Measurements from ENCODE around the gene RAB3B. TPM values are rescaled to one million over a fixed set of nuclear protein-coding genes. Genes with fewer than 3 reads are reported as not detected.
"Not testable (repeated sequence)": the region's sequence is repeated elsewhere in the genome, so short reads cannot be mapped to it uniquely, and the experiment has no call there.

Gene RAB3B
- total RNA-seq, 1 donor from 2014 or later, result 3.4 TPM

- TF ChIP-seq, protein P1, sequence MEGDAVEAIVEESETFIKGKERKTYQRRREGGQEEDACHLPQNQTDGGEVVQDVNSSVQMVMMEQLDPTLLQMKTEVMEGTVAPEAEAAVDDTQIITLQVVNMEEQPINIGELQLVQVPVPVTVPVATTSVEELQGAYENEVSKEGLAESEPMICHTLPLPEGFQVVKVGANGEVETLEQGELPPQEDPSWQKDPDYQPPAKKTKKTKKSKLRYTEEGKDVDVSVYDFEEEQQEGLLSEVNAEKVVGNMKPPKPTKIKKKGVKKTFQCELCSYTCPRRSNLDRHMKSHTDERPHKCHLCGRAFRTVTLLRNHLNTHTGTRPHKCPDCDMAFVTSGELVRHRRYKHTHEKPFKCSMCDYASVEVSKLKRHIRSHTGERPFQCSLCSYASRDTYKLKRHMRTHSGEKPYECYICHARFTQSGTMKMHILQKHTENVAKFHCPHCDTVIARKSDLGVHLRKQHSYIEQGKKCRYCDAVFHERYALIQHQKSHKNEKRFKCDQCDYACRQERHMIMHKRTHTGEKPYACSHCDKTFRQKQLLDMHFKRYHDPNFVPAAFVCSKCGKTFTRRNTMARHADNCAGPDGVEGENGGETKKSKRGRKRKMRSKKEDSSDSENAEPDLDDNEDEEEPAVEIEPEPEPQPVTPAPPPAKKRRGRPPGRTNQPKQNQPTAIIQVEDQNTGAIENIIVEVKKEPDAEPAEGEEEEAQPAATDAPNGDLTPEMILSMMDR (IDR thresholded peaks at IDR 0.05; ENCODE audit: insufficient read depth, low read length, severe bottlenecking), result no peak
- Histone ChIP-seq H3K4me3 (ENCODE audit: low read depth, low read length) (no peak overlapping the region), H3K36me3 (ENCODE audit: control insufficient read depth, insufficient read depth, low read length) (peaks cover 2% of the 10 kb centered on the region), H3K27me3 (ENCODE audit: control insufficient read depth, insufficient read depth, low read length) (no peaks in the 10 kb centered on the region)
- no peak for FAIRE-seq
- DNase-seq (ENCODE audit: low read depth), result no peak
These were observed 114.7 kb downstream of the RAB3B start for GRCh38 chr1:51875836-51876235.

DNA sequence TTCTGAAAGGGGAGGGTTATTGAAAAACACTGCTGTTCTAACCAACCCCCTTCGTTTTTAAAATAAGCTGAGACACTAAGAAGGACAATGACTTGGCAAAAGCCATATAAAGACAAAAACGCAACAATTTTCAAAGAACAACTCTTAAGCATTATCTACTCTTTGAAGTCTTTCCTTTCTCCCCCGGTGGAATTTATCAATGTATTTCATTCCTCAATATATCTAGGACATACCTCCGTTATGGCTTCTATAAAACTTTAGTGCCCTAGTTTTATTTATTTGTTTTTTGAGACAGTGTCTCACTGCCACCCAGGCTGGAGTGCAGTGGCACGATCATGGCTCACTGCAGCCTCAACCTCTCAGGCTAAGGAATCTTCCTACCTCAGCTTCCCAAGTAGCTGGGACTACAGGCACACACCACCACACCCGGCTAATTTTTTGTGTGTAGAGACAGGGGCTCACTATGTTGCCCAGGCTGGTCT is 115.2 kb downstream of the RAB3B start:
- Histone ChIP-seq H3K27me3 (ENCODE audit: control insufficient read depth, insufficient read depth, low read length) (no peaks in the 10 kb centered on the region), H3K4me3 (ENCODE audit: low read depth, low read length) (no peak overlapping the region), H3K36me3 (ENCODE audit: control insufficient read depth, insufficient read depth, low read length) (peaks cover 2% of the 10 kb centered on the region)
- TF ChIP-seq, protein P1 (IDR thresholded peaks at IDR 0.05; ENCODE audit: insufficient read depth, low read length, severe bottlenecking), result no peak
- DNase-seq (ENCODE audit: low read depth) (no peak), FAIRE-seq (no peak)

- H3K36me3 ChIP-seq (ENCODE audit: control insufficient read depth, insufficient read depth, low read length); DNase-seq (ENCODE audit: low read depth); H3K4me3 ChIP-seq (ENCODE audit: low read depth, low read length); H3K27me3 ChIP-seq (ENCODE audit: control insufficient read depth, insufficient read depth, low read length); FAIRE-seq: not testable (repeated sequence)
These were observed 117.2 kb downstream of the RAB3B start for GRCh38 chr1:51873270-51873669.

- DNase-seq (ENCODE audit: low read depth), result no peak
- Histone ChIP-seq H3K4me3 (ENCODE audit: low read depth, low read length) (no peak overlapping the region), H3K27me3 (ENCODE audit: control insufficient read depth, insufficient read depth, low read length) (no peaks in the 10 kb centered on the region), H3K36me3 (ENCODE audit: control insufficient read depth, insufficient read depth, low read length) (peaks cover 2% of the 10 kb centered on the region)
- TF ChIP-seq, protein P1 (IDR thresholded peaks at IDR 0.05; ENCODE audit: insufficient read depth, low read length, severe bottlenecking), result no peak
- FAIRE-seq, result no peak
These were observed 119.0 kb downstream of the RAB3B start for GRCh38 chr1:51871351-51871975.

- no peaks in the 10 kb centered on the region for H3K27me3 ChIP-seq (ENCODE audit: control insufficient read depth, insufficient read depth, low read length)
- FAIRE-seq, result no peak
- TF ChIP-seq, protein P1 (IDR thresholded peaks at IDR 0.05; ENCODE audit: insufficient read depth, low read length, severe bottlenecking), result no peak
- H3K36me3 ChIP-seq (ENCODE audit: control insufficient read depth, insufficient read depth, low read length), result peaks cover 2% of the 10 kb centered on the region
- H3K4me3 ChIP-seq (ENCODE audit: low read depth, low read length), result no peak overlapping the region
- no peak for DNase-seq (ENCODE audit: low read depth)
These were observed 119.7 kb downstream of the RAB3B start for GRCh38 chr1:51870603-51871350.

DNA sequence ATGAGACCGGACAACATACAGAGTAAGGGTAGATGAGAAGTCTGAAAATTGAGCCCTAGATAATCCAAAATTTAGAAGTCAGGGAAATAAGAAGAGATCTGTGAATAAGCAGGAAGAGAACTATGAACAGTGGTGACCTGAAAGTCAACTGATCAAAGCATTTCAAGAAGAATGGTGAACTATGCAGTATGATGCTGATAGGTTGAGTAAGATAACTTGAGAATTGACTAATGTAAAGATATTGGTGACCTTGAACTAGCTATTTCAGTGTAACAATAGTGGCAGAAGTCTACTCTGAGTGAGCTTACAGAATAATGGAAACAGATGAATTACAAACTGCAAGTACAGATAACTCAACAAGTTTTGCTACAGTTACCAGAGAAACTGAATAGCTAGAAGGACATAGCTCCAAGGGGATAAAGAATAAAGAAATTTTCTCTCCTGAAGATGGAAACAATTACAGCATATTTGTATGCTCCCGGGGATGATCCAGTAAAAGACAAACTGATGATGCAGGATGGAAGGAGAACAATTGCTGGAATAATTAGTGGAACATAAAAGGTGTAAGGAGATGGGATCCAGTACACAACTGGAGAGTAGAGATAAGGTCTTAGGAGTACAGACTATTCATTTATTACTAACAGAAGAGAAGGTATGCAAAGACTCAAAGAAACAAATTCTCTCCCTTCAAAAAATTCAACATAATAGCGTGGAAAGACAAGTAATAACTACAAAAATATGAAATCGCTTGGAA is 122.8 kb downstream of the RAB3B start:
- Histone ChIP-seq H3K4me3 (ENCODE audit: low read depth, low read length) (no peak overlapping the region), H3K36me3 (ENCODE audit: control insufficient read depth, insufficient read depth, low read length) (no peaks in the 10 kb centered on the region), H3K27me3 (ENCODE audit: control insufficient read depth, insufficient read depth, low read length) (no peaks in the 10 kb centered on the region)
- DNase-seq (ENCODE audit: low read depth) (no peak), FAIRE-seq (no peak)
- TF ChIP-seq, protein P1 (IDR thresholded peaks at IDR 0.05; ENCODE audit: insufficient read depth, low read length, severe bottlenecking), result no peak

All from bronchial epithelial cell (primary cell).